ENCODE results near the gene ACSBG1. TPM values are rescaled to one million over a fixed set of nuclear protein-coding genes. Genes with fewer than 3 reads are reported as not detected.
"Not testable (repeated sequence)": the region's sequence is repeated elsewhere in the genome, so short reads cannot be mapped to it uniquely, and the experiment has no call there.

Gene ACSBG1
- total RNA-seq, 2 donors from 2014 or later: 0.27 to 1.2 TPM

DNA sequence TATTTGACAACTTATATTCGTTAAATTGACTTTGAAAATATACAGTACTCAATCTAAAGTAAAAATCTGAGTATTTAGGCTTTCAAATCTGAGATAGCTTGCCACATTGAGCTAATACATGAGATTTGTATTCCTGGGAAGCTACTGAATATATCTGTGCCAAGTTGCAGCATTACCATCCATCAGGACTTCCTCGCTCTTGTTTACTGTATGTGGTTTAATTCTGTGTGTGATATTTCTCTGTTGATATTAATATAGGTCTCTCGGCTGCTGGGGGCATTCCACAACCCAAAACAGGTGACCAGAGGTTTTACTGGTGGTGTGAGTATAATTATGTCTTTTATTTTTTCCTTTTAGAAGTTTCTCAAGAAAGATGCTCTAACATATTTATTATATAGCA lies 79.4 kb downstream of the ACSBG1 start:
- no peak overlapping the region for H3K27ac ChIP-seq (ENCODE audit: low read depth, low read length)
- no peaks in the 10 kb centered on the region for H3K4me1 ChIP-seq (ENCODE audit: control insufficient read depth, insufficient read depth, low read length)
- H3K27me3 ChIP-seq (ENCODE audit: control insufficient read depth, insufficient read depth, low read length, poor library complexity, severe bottlenecking): no peaks in the 10 kb centered on the region
- H3K36me3 ChIP-seq (ENCODE audit: control insufficient read depth, insufficient read depth, low read length): peaks cover 10% of the 10 kb centered on the region
- Mint-ChIP-seq H3K27me3 (ENCODE audit: insufficient read depth) (no peaks in the 10 kb centered on the region), H3K4me3 (no peak overlapping the region), H3K4me1 (peaks cover 27% of the 10 kb centered on the region), H3K9me3 (no peaks in the 10 kb centered on the region), H3K36me3 (ENCODE audit: low read depth) (peaks cover 14% of the 10 kb centered on the region), H3K27ac (no peak overlapping the region)
- no peak overlapping the region for H3K4me3 ChIP-seq (ENCODE audit: low read length)
- TF ChIP-seq, protein P1, sequence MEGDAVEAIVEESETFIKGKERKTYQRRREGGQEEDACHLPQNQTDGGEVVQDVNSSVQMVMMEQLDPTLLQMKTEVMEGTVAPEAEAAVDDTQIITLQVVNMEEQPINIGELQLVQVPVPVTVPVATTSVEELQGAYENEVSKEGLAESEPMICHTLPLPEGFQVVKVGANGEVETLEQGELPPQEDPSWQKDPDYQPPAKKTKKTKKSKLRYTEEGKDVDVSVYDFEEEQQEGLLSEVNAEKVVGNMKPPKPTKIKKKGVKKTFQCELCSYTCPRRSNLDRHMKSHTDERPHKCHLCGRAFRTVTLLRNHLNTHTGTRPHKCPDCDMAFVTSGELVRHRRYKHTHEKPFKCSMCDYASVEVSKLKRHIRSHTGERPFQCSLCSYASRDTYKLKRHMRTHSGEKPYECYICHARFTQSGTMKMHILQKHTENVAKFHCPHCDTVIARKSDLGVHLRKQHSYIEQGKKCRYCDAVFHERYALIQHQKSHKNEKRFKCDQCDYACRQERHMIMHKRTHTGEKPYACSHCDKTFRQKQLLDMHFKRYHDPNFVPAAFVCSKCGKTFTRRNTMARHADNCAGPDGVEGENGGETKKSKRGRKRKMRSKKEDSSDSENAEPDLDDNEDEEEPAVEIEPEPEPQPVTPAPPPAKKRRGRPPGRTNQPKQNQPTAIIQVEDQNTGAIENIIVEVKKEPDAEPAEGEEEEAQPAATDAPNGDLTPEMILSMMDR (conservative IDR thresholded peaks at IDR 0.05): no peak
- no peak for DNase-seq
- H3K9ac ChIP-seq (ENCODE audit: extremely low read depth, low read length, poor library complexity, severe bottlenecking): no peak overlapping the region
- H3K9me3 ChIP-seq (ENCODE audit: control insufficient read depth, low read length): no peaks in the 10 kb centered on the region
- 80 to 100% methylated on average over 1 to 2 of the region's 3 CpGs for WGBS, 2 experiments (ENCODE audit: insufficient coverage in 1 of 2, insufficient read length in 1 of 2)

DNA sequence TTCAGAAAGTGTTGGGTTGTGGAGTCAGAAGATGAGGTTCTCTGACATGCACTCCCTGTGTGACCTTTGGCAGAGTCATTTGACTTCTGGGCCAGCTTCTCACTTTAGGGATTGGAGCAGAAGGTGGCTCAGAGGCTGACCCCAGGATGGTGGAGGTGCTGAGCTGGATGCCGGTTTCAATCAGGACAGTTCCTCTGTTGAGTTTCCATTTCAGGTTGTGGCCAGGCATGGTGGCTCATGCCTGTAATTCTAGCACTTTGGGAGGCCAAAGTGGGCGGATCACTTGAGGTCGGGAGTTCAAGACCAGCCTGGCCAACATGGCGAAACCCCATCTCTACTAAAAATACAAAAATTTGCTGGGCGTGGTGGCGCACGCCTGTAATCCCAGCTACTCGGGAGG lies 83.3 kb downstream of the ACSBG1 start:
- H3K36me3 Mint-ChIP-seq (ENCODE audit: low read depth); H3K36me3 ChIP-seq (ENCODE audit: control insufficient read depth, insufficient read depth, low read length); H3K27me3 ChIP-seq (ENCODE audit: control insufficient read depth, insufficient read depth, low read length, poor library complexity, severe bottlenecking); H3K4me3 Mint-ChIP-seq; H3K9ac ChIP-seq (ENCODE audit: extremely low read depth, low read length, poor library complexity, severe bottlenecking); DNase-seq; H3K27me3 Mint-ChIP-seq (ENCODE audit: insufficient read depth); H3K4me1 ChIP-seq (ENCODE audit: control insufficient read depth, insufficient read depth, low read length); H3K27ac ChIP-seq (ENCODE audit: low read depth, low read length); H3K27ac Mint-ChIP-seq; H3K4me3 ChIP-seq (ENCODE audit: low read length); H3K9me3 ChIP-seq (ENCODE audit: control insufficient read depth, low read length); H3K9me3 Mint-ChIP-seq: not testable (repeated sequence)
- H3K4me1 Mint-ChIP-seq: peaks cover 13% of the 10 kb centered on the region
- 95 to 100% methylated on average over 1 to 8 of the region's 8 CpGs for WGBS, 2 experiments (ENCODE audit: insufficient coverage in 1 of 2, insufficient read length in 1 of 2)

DNA sequence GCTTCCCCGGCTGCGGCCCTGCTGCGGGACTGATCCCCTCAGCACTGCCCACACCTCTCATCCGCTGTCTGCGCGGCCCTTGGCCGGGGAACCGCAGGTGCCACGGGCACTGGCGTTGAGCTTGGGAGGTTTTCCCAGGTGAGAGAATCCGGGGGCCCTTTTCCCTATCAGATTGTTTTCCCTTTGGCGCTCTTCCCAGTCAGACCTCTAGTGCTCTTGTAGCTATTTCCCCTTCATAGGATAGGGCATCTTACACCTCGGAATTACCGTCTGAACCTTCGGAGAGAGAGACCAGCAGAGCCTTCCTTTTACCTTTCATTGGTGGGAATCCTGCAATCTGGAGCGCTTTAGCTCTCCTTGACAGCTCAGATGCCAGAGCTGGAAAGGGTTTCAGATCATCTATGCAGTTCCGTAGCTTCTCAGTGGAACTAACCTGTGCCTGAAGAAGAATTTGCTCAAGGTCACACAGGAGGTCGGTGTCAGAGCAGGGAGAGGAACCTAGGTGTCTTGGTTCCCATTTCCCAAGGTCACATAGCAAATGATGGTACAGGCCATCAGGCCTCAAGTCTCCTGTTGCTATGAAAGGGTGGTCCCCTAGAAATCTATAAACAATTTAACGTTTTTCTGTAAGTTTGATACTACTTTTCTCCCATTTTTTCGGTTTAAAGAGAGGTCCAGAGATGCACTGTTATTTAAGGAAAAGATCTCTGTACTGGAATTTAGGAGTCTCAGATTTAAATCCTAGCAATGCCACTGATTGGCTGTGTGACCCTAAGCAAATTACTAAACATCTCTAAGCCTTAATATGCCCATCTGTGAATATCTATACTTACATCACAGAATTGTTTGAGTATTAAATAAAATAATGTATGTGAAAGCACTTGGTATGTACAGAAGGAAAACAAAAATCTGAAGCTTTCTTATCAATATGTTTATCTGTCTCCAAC lies 84.3 kb downstream of the ACSBG1 start:
- Histone ChIP-seq H3K9ac (ENCODE audit: extremely low read depth, low read length, poor library complexity, severe bottlenecking) (peak overlapping the region; percentile 25), H3K27ac (ENCODE audit: low read depth, low read length) (no peak overlapping the region), H3K4me1 (ENCODE audit: control insufficient read depth, insufficient read depth, low read length) (no peaks in the 10 kb centered on the region), H3K4me3 (ENCODE audit: low read length) (peak overlapping the region; percentile 89), H3K9me3 (ENCODE audit: control insufficient read depth, low read length) (no peaks in the 10 kb centered on the region), H3K36me3 (ENCODE audit: control insufficient read depth, insufficient read depth, low read length) (no peaks in the 10 kb centered on the region), H3K27me3 (ENCODE audit: control insufficient read depth, insufficient read depth, low read length, poor library complexity, severe bottlenecking) (no peaks in the 10 kb centered on the region)
- H3K27ac Mint-ChIP-seq: peak overlapping the region; percentile 23
- peak; percentile 77 for DNase-seq
- no peaks in the 10 kb centered on the region for H3K27me3 Mint-ChIP-seq (ENCODE audit: insufficient read depth)
- peaks cover 7% of the 10 kb centered on the region for H3K36me3 Mint-ChIP-seq (ENCODE audit: low read depth)
- H3K4me1 Mint-ChIP-seq: peaks cover 13% of the 10 kb centered on the region
- WGBS, 2 experiments (ENCODE audit: insufficient coverage in 1 of 2, insufficient read length in 1 of 2): 12 to 16% methylated on average over 18 to 20 of the region's 20 CpGs
- no peaks in the 10 kb centered on the region for H3K9me3 Mint-ChIP-seq
- peak overlapping the region; percentile 82 for H3K4me3 Mint-ChIP-seq
- TF ChIP-seq, protein P1 (conservative IDR thresholded peaks at IDR 0.05): no peak

All from endodermal cell (in vitro differentiated cells).